ENCODE measurements around the gene MARK2. TPM values are rescaled to one million over a fixed set of nuclear protein-coding genes. Genes with fewer than 3 reads are reported as not detected.

Gene MARK2
- polyA plus RNA-seq, 1 of the 3 experiments (the other 2 are of a cell fraction) = 18.8 TPM

- no peak for TF ChIP-seq IRF3 (IDR thresholded peaks at IDR 0.05; ENCODE audit: low read depth, low read length)
- no peak for TF ChIP-seq SMC3 (IDR thresholded peaks at IDR 0.05; ENCODE audit: low read depth, low read length)
- TF ChIP-seq PBX3 (IDR thresholded peaks at IDR 0.05) = no peak
- no peak for TF ChIP-seq TCF12 (IDR thresholded peaks at IDR 0.05)
Measured at GRCh38 chr11:63851364-63851763, 12.5 kb downstream of the MARK2 start (continued).

- 85% methylated on average over 3 of the region's 3 CpGs for WGBS (ENCODE audit: low lambda C conversion rate)
- Histone ChIP-seq H3K9me3 (no peaks in the 10 kb centered on the region), H3K4me3 (ENCODE audit: low read depth in 2 of 2, low read length in 1 of 2) (no peak overlapping the region), H3K36me3 (replicated peaks in 1 of 2; ENCODE audit: control insufficient read depth in 1 of 2, insufficient read depth in 2 of 2, low read length in 1 of 2) (no peaks in the 10 kb centered on the region), H3K4me1 (ENCODE audit: control insufficient read depth in 1 of 2, insufficient read depth in 2 of 2, low read depth in 1 of 2, low read length in 1 of 2) (peaks cover 0 to 8% of the 10 kb centered on the region in 2 experiments; a peak in 1 of 4 replicates), H3K79me2 (ENCODE audit: insufficient read depth) (peaks cover 95% of the 10 kb centered on the region), H4K20me1 (ENCODE audit: insufficient read depth) (peaks cover 42% of the 10 kb centered on the region), H3K4me2 (no peak overlapping the region), H3K9ac (no peak overlapping the region), H2AFZ (ENCODE audit: low read depth) (no peak overlapping the region), H3K9me2 (no peaks in the 10 kb centered on the region), H3F3A (replicated peaks; ENCODE audit: insufficient read depth) (peaks cover 9% of the 10 kb centered on the region), H3K27me3 (ENCODE audit: insufficient read depth) (no peaks in the 10 kb centered on the region), H3K27ac (ENCODE audit: low read depth in 2 of 2, low read length in 1 of 2) (no peak overlapping the region)
- DNase-seq = no peak
- ChIA-PET CTCF (interaction anchor here (1.1 to 1.4 kb wide), 2 partner anchors 16 to 17 kb away, joined by 4 read pairs; no protein-coding TSS in a partner anchor), POLR2A (no interaction called here)
- TF ChIP-seq NRF1 (IDR thresholded peaks at IDR 0.05; ENCODE audit: low read depth, low read length) = no peak
- no peak for TF ChIP-seq MXI1 (IDR thresholded peaks at IDR 0.05; ENCODE audit: low read depth, low read length)
- no peak for TF ChIP-seq YY1 (IDR thresholded peaks at IDR 0.05; ENCODE audit: low read depth)
- no peak for TF ChIP-seq RAD21 (IDR thresholded peaks at IDR 0.05; ENCODE audit: low read length)
- no peak for TF ChIP-seq GATA2 (CRISPR knock-in tag; IDR thresholded peaks at IDR 0.05)
- no peak for TF ChIP-seq RCOR1 (IDR thresholded peaks at IDR 0.05; ENCODE audit: low read length)
- TF ChIP-seq USF1 (IDR thresholded peaks at IDR 0.05; ENCODE audit: borderline replicate concordance, low read depth) = no peak
- no peak for TF ChIP-seq NFIC (IDR thresholded peaks at IDR 0.05; ENCODE audit: borderline replicate concordance)
- no peak for TF ChIP-seq PBX3 (IDR thresholded peaks at IDR 0.05)
- no peak for TF ChIP-seq REST (IDR thresholded peaks at IDR 0.05; ENCODE audit: low read depth, low read length)
- TF ChIP-seq IRF3 (IDR thresholded peaks at IDR 0.05; ENCODE audit: low read depth, low read length) = no peak
- no peak for TF ChIP-seq GABPA (IDR thresholded peaks at IDR 0.05; ENCODE audit: low read depth)
- TF ChIP-seq TAF1 (IDR thresholded peaks at IDR 0.05; ENCODE audit: borderline replicate concordance, low read depth, low read length) = no peak
- no peak for TF ChIP-seq POLR2AphosphoS5 (IDR thresholded peaks at IDR 0.05; ENCODE audit: low read depth, low read length)
- no peak for TF ChIP-seq EP300 (IDR thresholded peaks at IDR 0.05; ENCODE audit: borderline replicate concordance in 1 of 2, low read depth in 1 of 2, low read length in 1 of 2)
- TF ChIP-seq JUND (IDR thresholded peaks at IDR 0.05) = no peak
- TF ChIP-seq SIN3A (IDR thresholded peaks at IDR 0.05; ENCODE audit: borderline replicate concordance, low read depth, low read length) = no peak
- TF ChIP-seq USF2 (IDR thresholded peaks at IDR 0.05; ENCODE audit: borderline replicate concordance, low read depth, low read length) = no peak
- TF ChIP-seq FOSL2 (IDR thresholded peaks at IDR 0.05; ENCODE audit: borderline replicate concordance, low read depth) = no peak
- no peak for TF ChIP-seq MAX (IDR thresholded peaks at IDR 0.05; ENCODE audit: low read depth)
Measured at GRCh38 chr11:63853476-63853875, 14.6 kb downstream of the MARK2 start.

All from SK-N-SH (cell line).